Ammon's horn (tissue), 1 donor: Measurements from ENCODE around the gene PSMD5.
"Not testable (repeated sequence)": the region's sequence is repeated elsewhere in the genome, so short reads cannot be mapped to it uniquely, and the experiment has no call there.

Experiments used
- DNase-seq: peaks from one replicate; pipeline ENCODE4 v3.0.0-alpha.2; 2016; ENCODE audit warnings: low spot score

PSMD5 gene

GRCh38 chr9:120804784-120805363, 37.8 kb downstream of the PSMD5 start:
- not testable (repeated sequence) for DNase-seq

DNA sequence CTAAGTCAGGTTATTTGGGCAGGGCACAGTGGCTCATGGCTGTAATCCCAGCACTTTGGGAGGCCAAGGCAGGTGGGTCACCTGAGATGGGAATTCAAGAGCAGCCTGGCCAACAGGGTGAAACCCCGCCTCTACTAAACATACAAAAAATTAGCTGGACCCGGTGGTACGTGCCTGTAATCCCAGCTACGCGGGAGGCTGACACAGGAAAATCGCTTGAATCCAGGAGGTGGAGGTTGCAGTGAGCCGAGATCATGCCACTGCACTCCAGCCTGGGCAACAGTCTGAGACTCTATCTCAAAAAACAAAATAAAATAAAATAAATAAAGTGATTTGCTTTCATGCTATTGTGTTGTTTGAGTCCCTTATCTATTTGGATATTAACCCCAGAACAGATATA, 41.3 kb downstream of the PSMD5 start:
- no peak for DNase-seq

DNA sequence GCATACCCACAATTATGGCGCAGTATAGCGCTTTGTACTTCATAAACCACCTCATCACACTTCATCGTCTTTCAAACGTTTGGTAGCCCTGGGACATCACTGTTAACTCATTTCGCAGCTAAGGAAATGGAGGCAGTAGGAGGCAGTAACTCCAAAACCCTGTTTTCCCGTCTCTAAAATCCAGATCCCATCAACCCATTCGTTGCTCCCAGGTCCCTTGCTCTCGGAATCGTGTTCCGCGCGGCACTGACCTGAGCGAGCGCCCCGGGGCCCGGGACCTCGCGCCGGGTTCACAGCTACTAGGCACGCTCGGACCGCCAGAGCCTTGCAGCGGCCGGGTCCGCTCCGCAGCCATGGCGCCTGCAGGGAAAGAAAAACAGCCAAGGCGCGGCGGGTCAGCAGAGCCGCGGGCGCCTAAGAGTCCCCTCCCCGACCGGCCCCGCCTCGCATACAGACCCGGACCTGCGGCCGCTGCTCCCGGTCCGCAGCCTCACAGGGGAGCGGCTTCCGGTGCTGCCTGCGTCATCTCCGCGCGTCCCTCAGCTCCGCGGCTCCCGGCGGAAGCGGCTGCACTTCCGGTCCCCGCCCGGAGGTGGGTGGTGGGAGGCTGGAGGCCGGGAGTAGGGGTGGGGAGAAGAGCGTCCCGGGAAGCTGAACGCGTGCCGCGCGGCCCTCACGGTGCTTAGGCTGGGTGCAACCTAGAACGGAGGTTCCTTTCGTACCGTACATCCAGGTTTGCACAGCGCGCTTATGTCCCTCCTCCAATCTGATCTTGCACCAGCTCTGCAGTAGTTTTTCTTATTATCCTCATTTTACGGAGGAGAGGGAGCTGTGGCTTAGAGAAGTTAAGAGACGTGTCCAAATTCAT, 49.6 kb downstream of the PSMD5 start, which contains the start of gene FBXW2:
FBXW2 (minus strand) TSS at position 519 of the 868 bp plus-strand sequence. CDS start 5,158 bp downstream, outside the sequence.
- DNase-seq: peak; percentile 94

DNA sequence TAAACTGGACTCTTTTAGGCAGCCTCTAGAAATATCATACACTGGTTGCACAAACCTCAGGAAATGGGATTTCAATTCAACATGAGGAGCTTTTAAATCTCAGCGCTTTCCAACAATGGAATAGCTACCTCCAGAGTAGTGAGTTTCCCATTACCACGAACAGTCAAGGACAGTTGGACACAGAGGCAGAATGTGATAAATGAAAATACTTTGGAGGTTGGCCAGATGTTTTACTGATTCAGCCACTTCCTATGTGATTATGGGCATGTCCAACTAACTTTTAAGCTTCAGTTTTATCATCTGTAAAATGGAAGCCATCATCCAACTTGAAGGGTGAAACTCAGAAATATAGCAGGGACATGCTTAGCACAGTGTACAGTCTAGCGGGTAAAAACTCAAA, 51.6 kb downstream of the PSMD5 start:
- no peak for DNase-seq

GRCh38 chr9:120787933-120788332, 54.8 kb downstream of the PSMD5 start:
- no peak for DNase-seq

GRCh38 chr9:120783602-120784047, 59.1 kb downstream of the PSMD5 start:
- DNase-seq: no peak

DNA sequence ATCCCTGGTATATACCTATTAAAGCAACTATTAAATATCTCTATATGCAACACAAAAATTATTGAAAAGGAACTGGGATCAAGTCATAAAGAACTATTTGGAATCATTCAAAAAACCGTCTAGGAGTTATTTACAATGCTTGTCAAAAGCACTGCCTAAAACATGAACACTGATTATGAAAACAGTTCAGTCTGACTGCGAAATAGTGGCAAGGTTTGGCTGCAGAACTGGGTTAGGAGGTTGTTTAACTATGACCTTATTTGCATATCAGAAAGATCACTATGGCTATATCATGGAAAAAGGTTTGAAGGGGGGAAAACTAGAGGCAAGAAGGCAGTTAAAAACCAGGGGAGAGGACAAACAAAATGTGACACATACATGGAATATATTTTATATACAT, 61.5 kb downstream of the PSMD5 start:
- DNase-seq: no peak

DNA sequence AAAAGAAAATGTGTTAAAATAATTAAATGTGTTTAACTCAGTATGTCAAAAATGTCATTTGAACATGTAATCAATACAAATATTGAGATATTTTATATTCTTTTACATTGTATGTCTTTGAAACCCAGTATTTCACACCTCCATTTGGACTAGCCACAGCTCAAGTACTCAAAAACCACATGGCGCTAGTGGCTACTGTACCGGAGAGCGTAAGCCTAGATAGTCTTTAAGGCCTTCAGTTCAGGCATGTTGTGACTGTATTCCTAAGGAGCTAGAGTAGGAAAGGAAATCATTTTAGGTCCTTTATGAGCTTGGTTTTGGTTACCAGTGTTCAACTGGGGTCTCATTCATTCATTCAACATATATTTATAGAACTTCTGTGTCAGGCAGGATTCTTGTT, 62.4 kb downstream of the PSMD5 start:
- DNase-seq: no peak

DNA sequence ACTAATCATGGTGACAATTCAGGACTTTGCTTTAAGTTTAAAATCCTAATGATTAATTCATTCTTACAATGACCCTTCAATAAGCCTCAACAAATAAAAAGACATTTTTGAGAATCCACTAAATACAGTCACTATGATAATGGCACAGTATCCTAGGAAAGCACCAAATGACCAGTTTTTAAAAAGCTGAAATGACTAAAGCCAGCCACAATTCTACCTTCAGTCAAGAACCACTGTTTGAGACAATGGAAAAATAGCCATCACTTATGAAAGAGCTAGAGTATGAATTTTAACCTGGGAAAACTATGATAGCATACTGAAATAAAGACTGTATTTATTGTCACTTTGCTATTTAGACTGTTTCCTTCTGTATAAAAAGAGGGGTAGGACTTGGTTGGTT, 63.5 kb downstream of the PSMD5 start:
- no peak for DNase-seq

DNA sequence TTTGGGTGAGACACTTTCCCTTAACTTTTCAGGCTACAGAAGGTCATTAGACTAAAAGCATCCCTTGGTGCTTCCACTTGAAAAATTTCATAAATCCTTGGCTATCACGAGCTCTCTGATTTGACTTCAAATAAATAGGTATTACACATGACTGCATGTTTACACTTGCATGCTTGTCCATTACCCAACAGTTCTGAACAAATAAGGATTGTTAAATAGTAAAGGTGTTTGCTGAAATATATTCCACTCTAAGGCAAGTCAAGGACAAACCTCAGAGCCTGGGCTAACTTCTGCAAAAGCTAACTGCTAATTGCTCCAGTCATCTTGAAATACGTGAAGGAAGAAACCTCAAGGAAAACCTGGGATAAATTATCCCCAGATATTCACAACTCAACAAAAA, 64.0 kb downstream of the PSMD5 start:
- no peak for DNase-seq

DNA sequence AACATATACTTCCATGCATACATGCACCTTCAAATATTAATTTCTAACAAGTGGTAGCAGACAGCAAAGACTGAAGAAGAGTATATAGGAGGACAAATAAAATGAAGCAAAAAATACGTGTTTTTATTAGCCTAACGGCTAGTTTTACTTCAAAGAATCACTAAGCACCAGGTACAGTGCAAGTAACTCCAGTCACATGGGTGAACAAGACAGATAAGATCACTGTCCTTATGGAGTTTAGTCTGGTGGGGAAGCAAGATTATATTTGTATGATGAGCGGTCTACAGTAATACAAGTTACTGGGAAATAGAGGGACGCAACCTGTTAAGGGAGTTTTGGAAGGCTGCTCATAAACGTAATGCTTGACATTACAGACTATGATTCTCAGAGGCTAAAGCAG, 65.5 kb downstream of the PSMD5 start:
- DNase-seq: no peak

GRCh38 chr9:120776788-120777187, 65.9 kb downstream of the PSMD5 start:
- no peak for DNase-seq

- no peak for DNase-seq
These were observed 66.9 kb downstream of the PSMD5 start for GRCh38 chr9:120775859-120776258.

DNA sequence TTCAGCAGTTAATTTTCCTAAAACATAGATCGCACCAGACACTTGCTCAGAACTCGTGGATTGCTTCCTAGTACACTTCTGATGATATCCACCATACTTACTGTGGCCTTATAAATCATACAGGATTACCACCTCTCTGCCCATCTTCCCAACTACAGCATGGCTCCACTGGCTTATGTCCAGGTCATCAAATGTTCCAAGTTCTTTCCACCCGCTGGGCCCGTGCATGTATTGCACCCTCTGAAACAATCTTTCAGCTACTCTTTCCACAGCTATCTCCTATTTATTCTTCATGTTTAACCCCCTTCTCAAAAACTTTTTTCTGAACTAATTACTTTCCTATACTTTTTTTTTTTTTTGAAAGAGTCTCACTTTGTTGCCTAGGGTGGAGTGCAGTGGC, 68.0 kb downstream of the PSMD5 start:
- no peak for DNase-seq

DNA sequence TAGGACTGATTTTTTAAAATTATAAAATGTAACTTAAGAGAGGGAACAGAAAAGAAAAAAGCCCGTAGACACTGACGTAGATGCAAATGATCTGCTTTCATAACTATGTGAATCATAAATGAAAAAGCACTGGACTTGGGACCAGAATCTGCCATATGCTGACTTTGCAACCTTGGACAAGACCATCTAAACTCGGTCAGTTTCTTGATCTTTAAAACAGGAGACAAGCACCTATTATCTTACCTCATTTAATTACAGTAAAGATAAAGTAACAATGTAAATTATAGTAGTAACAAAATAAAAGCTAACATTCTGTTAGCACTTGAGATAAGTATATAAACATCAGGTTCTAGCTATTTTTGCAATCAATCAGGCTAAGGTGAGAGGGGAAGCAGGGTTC, 69.5 kb downstream of the PSMD5 start:
- DNase-seq: no peak

DNA sequence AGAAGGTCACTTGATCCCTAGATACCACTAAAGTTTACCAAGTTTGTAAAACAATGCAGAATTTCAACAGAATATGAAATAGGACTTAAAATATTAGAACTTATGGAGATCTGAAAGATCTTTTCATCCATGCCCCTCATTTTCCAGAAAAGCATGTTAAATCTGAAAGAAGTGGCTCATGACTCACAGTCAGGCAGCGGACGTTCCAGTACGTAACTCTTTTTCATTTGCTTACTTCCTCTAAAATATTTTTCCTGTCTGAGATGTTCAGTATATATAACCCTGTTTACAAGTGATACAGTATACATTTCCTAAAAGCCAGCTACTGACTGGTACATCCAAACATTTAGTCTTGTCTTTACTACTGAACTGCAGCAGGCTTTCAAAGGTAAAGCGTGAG, 71.8 kb downstream of the PSMD5 start:
- DNase-seq: no peak

GRCh38 chr9:120768886-120769285, 73.8 kb downstream of the PSMD5 start:
- DNase-seq: no peak

DNA sequence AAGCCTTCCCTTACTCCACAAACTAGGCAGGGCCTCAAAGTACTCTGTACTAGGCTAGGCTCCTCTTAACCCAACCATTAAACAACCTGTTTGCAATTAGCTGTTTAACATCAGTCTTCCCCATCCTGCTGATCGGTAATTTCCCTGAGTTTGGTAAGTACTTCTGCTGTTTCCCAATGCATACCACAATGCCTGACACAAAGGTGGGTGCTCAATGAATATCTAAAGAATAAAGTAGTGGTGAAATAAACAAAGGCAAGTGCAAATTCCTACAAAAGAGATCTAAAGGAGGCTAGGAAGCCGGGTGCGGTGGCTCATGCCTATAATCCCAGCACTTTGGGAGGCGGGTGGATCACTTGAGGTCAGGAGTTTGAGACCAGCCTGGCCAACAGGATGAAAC, 74.5 kb downstream of the PSMD5 start:
- DNase-seq: no peak

DNA sequence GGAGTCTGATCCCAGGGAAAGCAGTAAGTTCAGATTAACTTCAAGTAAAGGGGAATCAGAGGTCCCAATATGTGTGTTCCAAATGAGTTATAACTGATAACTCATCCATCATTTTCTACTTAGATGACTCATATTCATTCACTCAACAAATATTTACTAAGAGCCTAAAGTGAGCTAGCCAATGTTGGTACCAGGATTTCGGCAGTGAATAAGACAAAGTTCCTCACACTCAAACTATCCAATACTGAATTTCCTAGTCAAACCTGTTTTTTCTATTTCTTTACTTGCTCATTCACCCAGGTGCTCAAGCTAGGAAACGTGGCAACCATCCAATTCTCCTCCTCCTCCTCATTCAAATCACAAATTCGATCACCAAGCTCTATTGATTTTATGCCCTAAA, 75.3 kb downstream of the PSMD5 start:
- no peak for DNase-seq
